ENCODE data around the gene OXCT1.
A peak's percentile ranks its signal among the peaks of the same experiment; 100 is the strongest.

OXCT1 gene

DNA sequence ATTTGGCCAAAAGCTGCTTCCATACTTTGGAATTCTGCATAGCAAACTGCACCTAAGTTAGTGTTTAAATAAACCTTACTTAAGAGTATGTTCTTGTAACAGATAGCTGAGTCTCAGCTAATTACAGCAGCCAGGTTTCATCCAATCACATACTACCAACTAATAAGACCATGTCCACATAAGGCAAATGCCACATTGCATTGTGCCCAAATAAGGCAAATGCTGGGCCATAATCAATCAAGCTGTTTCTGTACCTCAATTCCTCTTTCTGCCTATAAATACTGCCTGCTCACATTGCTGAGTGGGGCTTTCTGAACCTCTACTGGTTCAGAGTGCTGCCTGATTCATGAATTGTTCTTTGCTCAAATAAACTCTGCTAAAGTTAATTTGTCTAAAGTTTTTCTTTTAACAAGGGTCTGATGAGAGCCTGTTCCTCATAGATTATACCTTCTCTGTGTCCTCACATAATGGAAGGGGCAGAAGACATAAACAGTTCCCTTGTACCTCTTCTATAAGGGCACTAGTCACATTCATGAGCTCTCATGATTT, 4.4 kb upstream of the OXCT1 start:
- no peaks in the 10 kb centered on the region for H3K36me3 ChIP-seq (ENCODE audit: control insufficient read depth in 1 of 2, insufficient read depth in 2 of 2, low read length in 2 of 2)
- no peak overlapping the region for H3K27ac ChIP-seq (ENCODE audit: low read depth, low read length)
- no peak overlapping the region for H3K9ac ChIP-seq (ENCODE audit: low read depth in 1 of 2, low read length in 2 of 2)
- H3K4me1 ChIP-seq (ENCODE audit: control insufficient read depth in 1 of 2, insufficient read depth in 2 of 2, low read length in 2 of 2): peaks cover 5 to 12% of the 10 kb centered on the region in 2 donors
- no peaks in the 10 kb centered on the region for H3K27me3 ChIP-seq (ENCODE audit: control insufficient read depth in 1 of 2, insufficient read depth in 2 of 2, low read length in 2 of 2)
- no peak overlapping the region for H3K4me3 ChIP-seq (ENCODE audit: low read depth in 1 of 2, low read length in 2 of 2)
- H3K9me3 ChIP-seq (ENCODE audit: control insufficient read depth in 1 of 2, low read length in 2 of 2): no peaks in the 10 kb centered on the region

DNA sequence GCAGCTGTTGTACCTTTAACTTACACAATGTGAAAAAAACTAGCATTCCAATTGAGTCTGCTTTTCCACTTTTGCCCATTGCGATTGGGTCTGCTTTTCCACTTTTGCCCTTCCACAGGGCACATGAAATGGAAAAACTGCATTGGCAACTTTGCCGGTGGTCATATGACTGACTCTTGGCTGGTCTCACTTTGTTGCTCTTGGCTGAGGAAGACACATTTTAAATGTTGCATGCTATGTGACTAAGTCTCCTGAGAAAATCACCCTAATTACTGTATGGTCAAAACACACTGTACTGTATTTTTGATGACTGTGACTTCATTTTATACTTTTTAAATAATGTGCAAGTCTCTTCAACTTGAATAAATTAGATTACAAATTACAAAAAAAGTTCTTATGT, 1.6 kb upstream of the OXCT1 start:
- H3K27me3 ChIP-seq (ENCODE audit: control insufficient read depth in 1 of 2, insufficient read depth in 2 of 2, low read length in 2 of 2): no peaks in the 10 kb centered on the region
- H3K27ac ChIP-seq (ENCODE audit: low read depth, low read length): no peak overlapping the region
- peaks cover 10 to 23% of the 10 kb centered on the region in 2 donors for H3K4me1 ChIP-seq (ENCODE audit: control insufficient read depth in 1 of 2, insufficient read depth in 2 of 2, low read length in 2 of 2)
- no peak overlapping the region for H3K4me3 ChIP-seq (ENCODE audit: low read depth in 1 of 2, low read length in 2 of 2)
- no peaks in the 10 kb centered on the region for H3K36me3 ChIP-seq (ENCODE audit: control insufficient read depth in 1 of 2, insufficient read depth in 2 of 2, low read length in 2 of 2)
- no peaks in the 10 kb centered on the region for H3K9me3 ChIP-seq (ENCODE audit: control insufficient read depth in 1 of 2, low read length in 2 of 2)
- H3K9ac ChIP-seq (ENCODE audit: low read depth in 1 of 2, low read length in 2 of 2): no peak overlapping the region

DNA sequence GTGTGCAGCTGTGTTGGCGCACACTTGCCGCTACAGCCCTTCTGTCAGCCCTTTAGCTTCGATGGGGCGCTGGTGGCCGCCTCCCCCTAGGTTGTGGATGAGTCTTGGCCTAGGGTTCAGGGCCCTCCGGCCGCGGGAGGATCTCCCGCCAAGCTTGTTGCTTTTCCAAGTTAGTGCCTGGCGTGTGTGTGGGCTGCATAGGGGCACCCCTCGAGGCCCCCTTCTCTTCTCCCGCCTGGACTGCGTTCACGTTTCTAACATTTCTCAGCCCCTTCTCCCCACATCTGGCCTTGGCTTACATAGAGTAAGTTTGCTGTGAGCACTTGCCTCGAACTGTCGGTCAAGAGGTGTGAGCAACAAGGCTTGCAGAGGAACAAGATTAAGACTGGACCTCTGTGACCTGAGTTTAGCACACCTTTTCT, 413 bp upstream of the OXCT1 start:
- Histone ChIP-seq H3K4me1 (ENCODE audit: control insufficient read depth in 1 of 2, insufficient read depth in 2 of 2, low read length in 2 of 2) (peaks cover 10 to 23% of the 10 kb centered on the region in 2 donors), H3K27ac (ENCODE audit: low read depth, low read length) (no peak overlapping the region), H3K9ac (ENCODE audit: low read depth in 1 of 2, low read length in 2 of 2) (peak overlapping the region; percentile 61 to 75), H3K4me3 (ENCODE audit: low read depth in 1 of 2, low read length in 2 of 2) (peak overlapping the region; percentile 75 to 95), H3K27me3 (ENCODE audit: control insufficient read depth in 1 of 2, insufficient read depth in 2 of 2, low read length in 2 of 2) (no peaks in the 10 kb centered on the region), H3K36me3 (ENCODE audit: control insufficient read depth in 1 of 2, insufficient read depth in 2 of 2, low read length in 2 of 2) (no peaks in the 10 kb centered on the region), H3K9me3 (ENCODE audit: control insufficient read depth in 1 of 2, low read length in 2 of 2) (no peaks in the 10 kb centered on the region)

DNA sequence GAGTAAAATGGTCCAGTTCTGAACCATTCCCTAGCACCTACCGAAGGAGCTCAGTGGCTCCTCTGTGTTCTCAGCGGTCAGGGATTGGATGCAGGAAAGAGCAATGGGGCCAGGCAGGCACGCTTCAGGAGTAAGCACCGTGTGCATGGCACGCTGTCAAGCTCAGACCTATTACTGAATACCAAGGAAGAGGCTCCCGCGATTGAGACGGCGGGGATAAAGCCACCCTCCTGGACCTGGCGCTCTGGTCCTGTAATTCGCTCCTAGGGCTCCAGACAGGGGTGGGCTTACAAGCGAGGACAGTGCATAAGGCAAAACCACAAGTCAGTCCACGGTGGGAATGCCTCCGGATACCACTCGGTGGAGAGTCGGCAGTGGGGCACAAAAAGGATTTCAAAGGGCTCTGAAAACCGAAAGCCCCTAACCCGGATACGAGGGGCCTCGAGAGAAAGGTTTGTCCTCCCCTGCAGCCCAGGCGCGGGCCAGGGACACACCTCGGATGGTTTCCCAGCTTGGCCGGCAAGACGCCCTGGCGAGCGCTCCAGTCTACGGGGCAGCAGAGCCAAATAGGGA, 988 bp downstream of the OXCT1 start:
- Histone ChIP-seq H3K36me3 (ENCODE audit: control insufficient read depth in 1 of 2, insufficient read depth in 2 of 2, low read length in 2 of 2) (no peaks in the 10 kb centered on the region), H3K9me3 (ENCODE audit: control insufficient read depth in 1 of 2, low read length in 2 of 2) (no peaks in the 10 kb centered on the region), H3K4me3 (ENCODE audit: low read depth in 1 of 2, low read length in 2 of 2) (peak overlapping the region; percentile 75 to 95), H3K27ac (ENCODE audit: low read depth, low read length) (peak overlapping the region; percentile 81), H3K27me3 (ENCODE audit: control insufficient read depth in 1 of 2, insufficient read depth in 2 of 2, low read length in 2 of 2) (no peaks in the 10 kb centered on the region), H3K9ac (ENCODE audit: low read depth in 1 of 2, low read length in 2 of 2) (peak overlapping the region; percentile 61 to 75), H3K4me1 (ENCODE audit: control insufficient read depth in 1 of 2, insufficient read depth in 2 of 2, low read length in 2 of 2) (peaks cover 10 to 23% of the 10 kb centered on the region in 2 donors)

DNA sequence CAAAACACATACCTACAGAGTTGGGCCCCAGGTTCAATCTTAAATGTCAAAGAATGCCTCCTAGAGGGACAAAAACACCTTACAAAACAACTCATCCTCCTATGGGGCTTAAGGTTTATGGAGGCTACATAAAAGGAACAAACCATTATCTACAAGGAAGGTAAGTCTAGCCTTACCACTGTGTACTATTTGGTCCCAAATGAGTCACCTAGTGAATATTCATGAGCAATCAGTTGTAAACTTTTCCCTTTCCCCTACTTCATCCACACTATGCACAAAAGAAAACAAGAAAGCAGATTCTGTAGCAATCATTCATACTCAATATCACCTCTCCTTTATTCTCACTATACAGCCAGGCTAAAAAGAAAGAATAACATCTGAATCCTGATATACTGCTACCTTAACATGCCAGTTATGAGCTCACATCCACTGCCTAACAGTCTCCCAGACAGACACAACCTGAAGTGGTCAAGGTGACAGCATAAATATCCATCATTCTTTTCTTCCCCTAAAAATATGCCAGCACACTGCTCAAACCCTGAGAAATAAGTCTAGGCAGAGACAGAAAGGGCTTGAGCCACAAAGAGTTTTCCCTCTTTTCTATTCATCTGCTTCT, 6.2 kb downstream of the OXCT1 start:
- Histone ChIP-seq H3K4me3 (ENCODE audit: low read depth in 1 of 2, low read length in 2 of 2) (no peak overlapping the region), H3K27me3 (ENCODE audit: control insufficient read depth in 1 of 2, insufficient read depth in 2 of 2, low read length in 2 of 2) (no peaks in the 10 kb centered on the region), H3K9me3 (ENCODE audit: control insufficient read depth in 1 of 2, low read length in 2 of 2) (no peaks in the 10 kb centered on the region), H3K9ac (ENCODE audit: low read depth in 1 of 2, low read length in 2 of 2) (no peak overlapping the region), H3K27ac (ENCODE audit: low read depth, low read length) (no peak overlapping the region), H3K4me1 (ENCODE audit: control insufficient read depth in 1 of 2, insufficient read depth in 2 of 2, low read length in 2 of 2) (peaks cover under 1 to 5% of the 10 kb centered on the region in 2 donors), H3K36me3 (ENCODE audit: control insufficient read depth in 1 of 2, insufficient read depth in 2 of 2, low read length in 2 of 2) (no peaks in the 10 kb centered on the region)

DNA sequence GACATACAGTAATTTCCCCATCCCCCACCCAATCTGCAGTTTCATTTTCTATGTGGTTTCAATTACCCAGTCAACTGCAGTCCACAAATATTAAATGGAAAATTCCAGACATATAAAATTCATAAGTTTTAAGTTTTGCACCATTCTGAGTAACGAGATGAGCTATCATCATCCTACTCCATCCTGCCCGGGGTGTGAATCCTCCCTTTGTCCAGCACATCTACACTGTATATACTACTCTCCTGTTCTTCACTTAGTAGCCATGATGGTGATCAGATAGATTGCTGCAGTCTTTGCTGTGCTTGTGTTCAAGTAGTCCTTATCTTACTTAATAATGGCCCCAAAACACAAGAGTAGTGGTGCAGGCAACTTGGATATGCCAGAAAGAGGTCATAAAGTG, 11.3 kb downstream of the OXCT1 start:
- no peak overlapping the region for H3K27ac ChIP-seq (ENCODE audit: low read depth, low read length)
- H3K4me3 ChIP-seq (ENCODE audit: low read depth in 1 of 2, low read length in 2 of 2): no peak overlapping the region
- H3K27me3 ChIP-seq (ENCODE audit: control insufficient read depth in 1 of 2, insufficient read depth in 2 of 2, low read length in 2 of 2): no peaks in the 10 kb centered on the region
- H3K9me3 ChIP-seq (ENCODE audit: control insufficient read depth in 1 of 2, low read length in 2 of 2): no peaks in the 10 kb centered on the region
- H3K36me3 ChIP-seq (ENCODE audit: control insufficient read depth in 1 of 2, insufficient read depth in 2 of 2, low read length in 2 of 2): no peaks in the 10 kb centered on the region
- no peaks in the 10 kb centered on the region for H3K4me1 ChIP-seq (ENCODE audit: control insufficient read depth in 1 of 2, insufficient read depth in 2 of 2, low read length in 2 of 2)
- H3K9ac ChIP-seq (ENCODE audit: low read depth in 1 of 2, low read length in 2 of 2): no peak overlapping the region

DNA sequence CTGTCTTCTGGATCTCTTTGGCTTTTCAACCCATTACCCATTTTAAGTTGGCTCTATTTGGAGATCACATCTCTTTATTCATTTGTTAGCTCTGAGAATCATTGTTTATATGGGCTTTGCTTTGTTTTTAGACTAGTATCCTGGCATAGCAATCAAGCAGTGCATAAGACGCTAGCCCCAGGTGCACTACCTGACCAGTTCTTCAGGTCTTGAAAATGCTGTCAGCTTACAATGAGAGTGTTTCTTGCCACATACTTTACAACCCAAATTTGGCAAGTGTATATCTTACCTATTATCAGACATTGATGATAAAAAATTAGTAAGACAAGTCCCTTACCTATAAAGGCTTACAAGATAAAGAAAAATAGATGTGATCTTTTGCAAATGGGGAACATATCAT, 12.2 kb downstream of the OXCT1 start:
- H3K27me3 ChIP-seq (ENCODE audit: control insufficient read depth in 1 of 2, insufficient read depth in 2 of 2, low read length in 2 of 2): no peaks in the 10 kb centered on the region

DNA sequence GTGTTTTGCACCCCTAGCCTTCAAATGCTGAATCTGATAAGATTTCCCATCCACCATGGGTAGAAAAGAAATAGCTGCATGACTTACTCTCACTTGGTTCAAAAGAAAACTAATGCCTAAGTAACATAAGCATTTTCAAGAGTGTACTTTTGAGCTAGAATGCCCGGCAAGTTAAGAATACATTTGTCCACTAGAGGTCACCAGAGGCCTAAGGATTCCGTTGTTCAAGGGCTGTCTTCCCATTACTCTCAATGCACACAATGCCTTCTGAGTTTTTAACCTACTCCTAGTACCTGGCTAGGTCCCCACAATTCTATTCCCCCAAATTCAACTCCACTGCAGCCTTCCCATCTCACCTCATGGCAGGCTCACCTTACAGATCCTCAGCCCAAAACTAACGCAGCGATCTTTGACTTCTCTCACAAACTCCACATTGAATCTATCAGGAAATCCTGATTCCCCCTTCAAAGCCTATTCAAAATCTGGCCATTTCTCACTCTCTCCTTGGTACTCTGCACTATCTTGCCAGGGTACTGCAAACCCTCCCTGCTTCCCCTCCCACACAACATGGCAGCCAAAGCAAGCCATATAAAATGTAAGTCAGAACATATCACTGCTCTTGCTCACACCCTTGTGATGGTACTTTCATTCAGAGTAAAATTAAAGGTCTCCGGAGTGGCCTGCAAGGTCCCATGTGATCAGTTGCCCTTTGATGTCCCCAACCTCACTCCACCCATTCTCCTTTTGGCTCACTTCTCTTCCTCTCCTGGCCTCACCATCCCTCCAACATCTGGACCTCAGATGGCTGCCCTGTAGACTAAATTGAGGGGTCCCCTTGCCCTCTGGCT, 13.4 kb downstream of the OXCT1 start:
- Histone ChIP-seq H3K4me1 (ENCODE audit: control insufficient read depth in 1 of 2, insufficient read depth in 2 of 2, low read length in 2 of 2) (no peaks in the 10 kb centered on the region), H3K27me3 (ENCODE audit: control insufficient read depth in 1 of 2, insufficient read depth in 2 of 2, low read length in 2 of 2) (no peaks in the 10 kb centered on the region), H3K9me3 (ENCODE audit: control insufficient read depth in 1 of 2, low read length in 2 of 2) (no peaks in the 10 kb centered on the region), H3K4me3 (ENCODE audit: low read depth in 1 of 2, low read length in 2 of 2) (no peak overlapping the region), H3K27ac (ENCODE audit: low read depth, low read length) (no peak overlapping the region), H3K36me3 (ENCODE audit: control insufficient read depth in 1 of 2, insufficient read depth in 2 of 2, low read length in 2 of 2) (peaks cover 3 to 4% of the 10 kb centered on the region in 2 donors), H3K9ac (ENCODE audit: low read depth in 1 of 2, low read length in 2 of 2) (no peak overlapping the region)

More for the DNA sequence above, 12.2 kb downstream of the OXCT1 start:
- Histone ChIP-seq H3K36me3 (ENCODE audit: control insufficient read depth in 1 of 2, insufficient read depth in 2 of 2, low read length in 2 of 2) (peaks cover 0 to 2% of the 10 kb centered on the region in 2 donors), H3K4me1 (ENCODE audit: control insufficient read depth in 1 of 2, insufficient read depth in 2 of 2, low read length in 2 of 2) (no peaks in the 10 kb centered on the region), H3K27ac (ENCODE audit: low read depth, low read length) (no peak overlapping the region), H3K4me3 (ENCODE audit: low read depth in 1 of 2, low read length in 2 of 2) (no peak overlapping the region), H3K9me3 (ENCODE audit: control insufficient read depth in 1 of 2, low read length in 2 of 2) (no peaks in the 10 kb centered on the region), H3K9ac (ENCODE audit: low read depth in 1 of 2, low read length in 2 of 2) (no peak overlapping the region)

DNA sequence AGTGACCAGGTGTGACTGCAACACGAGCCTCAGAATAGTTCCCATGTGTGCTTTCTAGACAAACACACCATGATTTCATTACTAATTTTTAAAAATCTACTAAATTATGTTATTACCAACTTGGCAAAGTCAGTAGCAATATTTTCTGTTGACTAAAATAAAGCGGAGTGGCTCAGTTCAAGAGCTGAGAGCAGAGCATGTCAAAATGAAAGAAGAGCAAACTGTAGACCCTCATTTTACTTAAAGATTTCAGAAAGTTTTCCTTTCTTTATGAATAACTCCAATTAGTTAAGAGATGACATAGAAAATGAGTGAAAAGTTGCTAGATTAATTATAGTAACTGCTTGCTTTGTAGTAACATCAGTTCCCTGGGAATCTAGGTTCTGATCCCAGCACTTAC, 17.9 kb downstream of the OXCT1 start:
- Histone ChIP-seq H3K27ac (ENCODE audit: low read depth, low read length) (no peak overlapping the region), H3K4me1 (ENCODE audit: control insufficient read depth in 1 of 2, insufficient read depth in 2 of 2, low read length in 2 of 2) (no peaks in the 10 kb centered on the region), H3K9ac (ENCODE audit: low read depth in 1 of 2, low read length in 2 of 2) (no peak overlapping the region), H3K27me3 (ENCODE audit: control insufficient read depth in 1 of 2, insufficient read depth in 2 of 2, low read length in 2 of 2) (no peaks in the 10 kb centered on the region), H3K36me3 (ENCODE audit: control insufficient read depth in 1 of 2, insufficient read depth in 2 of 2, low read length in 2 of 2) (peaks cover 15 to 23% of the 10 kb centered on the region in 2 donors), H3K9me3 (ENCODE audit: control insufficient read depth in 1 of 2, low read length in 2 of 2) (no peaks in the 10 kb centered on the region), H3K4me3 (ENCODE audit: low read depth in 1 of 2, low read length in 2 of 2) (no peak overlapping the region)

DNA sequence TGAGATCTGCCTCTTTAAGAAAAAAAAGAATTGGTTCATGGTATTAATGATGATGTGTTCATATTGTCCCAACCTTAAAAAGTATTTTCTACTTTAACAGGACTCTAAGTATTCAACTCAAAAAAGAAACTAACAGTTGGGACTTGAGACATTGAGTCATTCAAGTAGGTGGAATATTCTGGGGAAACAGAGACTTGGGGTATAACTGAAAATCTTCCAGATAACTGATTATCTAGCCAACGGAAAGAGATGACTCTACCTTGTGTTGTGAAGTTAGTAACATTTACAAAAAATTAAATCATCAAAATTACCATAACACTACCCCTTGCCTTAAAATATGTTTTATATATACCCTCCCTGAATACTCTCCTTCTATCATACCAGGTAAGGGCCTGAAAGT, 19.1 kb downstream of the OXCT1 start:
- H3K27me3 ChIP-seq (ENCODE audit: control insufficient read depth in 1 of 2, insufficient read depth in 2 of 2, low read length in 2 of 2): no peaks in the 10 kb centered on the region
- no peak overlapping the region for H3K27ac ChIP-seq (ENCODE audit: low read depth, low read length)
- no peaks in the 10 kb centered on the region for H3K9me3 ChIP-seq (ENCODE audit: control insufficient read depth in 1 of 2, low read length in 2 of 2)
- H3K4me3 ChIP-seq (ENCODE audit: low read depth in 1 of 2, low read length in 2 of 2): no peak overlapping the region
- H3K36me3 ChIP-seq (ENCODE audit: control insufficient read depth in 1 of 2, insufficient read depth in 2 of 2, low read length in 2 of 2): peaks cover 15 to 23% of the 10 kb centered on the region in 2 donors
- H3K4me1 ChIP-seq (ENCODE audit: control insufficient read depth in 1 of 2, insufficient read depth in 2 of 2, low read length in 2 of 2): no peaks in the 10 kb centered on the region
- no peak overlapping the region for H3K9ac ChIP-seq (ENCODE audit: low read depth in 1 of 2, low read length in 2 of 2)
